B cell (primary cell): Measurements from ENCODE around the gene LSG1. TPM values are rescaled to one million over a fixed set of nuclear protein-coding genes. Genes with fewer than 3 reads are reported as not detected.

Experiments
- ATAC-seq: fragments of 200-7000 bp; cut with Tn5 transposase; one replicate; pipeline ENCODE4 v1.10.0; 2021; ENCODE audit warnings: low read depth, mild to moderate bottlenecking, moderate number of reproducible peaks, moderate library complexity
- CTCF ChIA-PET: fragments of 350-600 bp; sonication (Branson Sonifier 250); formaldehyde crosslinking; loops from one replicate; lab custom pipeline; 2021; ENCODE audit warnings: antibody characterized with exemption, inconsistent platforms; lab: Charles Lee
- POLR2A ChIA-PET: fragments of 350-600 bp; sonication (Branson Sonifier 250); formaldehyde crosslinking; loops from one replicate; lab custom pipeline; 2021; ENCODE audit warnings: antibody characterized with exemption; lab: Charles Lee
- DNase-seq: peaks from one replicate; pipeline ENCODE4 v3.0.0; 2013
- H2AFZ ChIP-seq: 2 replicates; pipeline ENCODE4 v1.6.1; 2012; ENCODE audit warnings: mild to moderate bottlenecking, low read depth, low read length; ENCODE audit not compliant: insufficient read depth, poor library complexity, severe bottlenecking
- H3K27ac ChIP-seq, 2 donors: 1 replicate in 1 of 2; 2 replicates in 1 of 2; pipeline ENCODE4 v1.5.1; 2012 to 2013; ENCODE audit warnings: low read length in 2 of 2, mild to moderate bottlenecking in 2 of 2, moderate library complexity in 1 of 2
- H3K27me3 ChIP-seq, 4 experiments: fragments of 200-600 bp in 1 of 4; sonication (generic) in 1 of 4; replicated peaks in 1 of 4; 1 replicate in 2 of 4; 2 replicates in 2 of 4; pipeline versions ENCODE4 v1.6.1 to v1.7.0; 2013 to 2016; ENCODE audit warnings: low read length in 3 of 4, mild to moderate bottlenecking in 2 of 4, mixed read lengths in 1 of 4, moderate library complexity in 1 of 4; ENCODE audit not compliant: insufficient read depth in 4 of 4, control insufficient read depth in 3 of 4; ENCODE audit errors: control extremely low read depth in 1 of 4
- H3K36me3 ChIP-seq, 2 experiments: replicated peaks in 1 of 2; 1 replicate in 1 of 2; 2 replicates in 1 of 2; pipeline versions ENCODE4 v1.6.1 to v1.7.1; 2013; ENCODE audit warnings: low read length in 1 of 2; ENCODE audit not compliant: insufficient read depth in 2 of 2, control insufficient read depth in 1 of 2; ENCODE audit errors: control extremely low read depth in 1 of 2, extremely low read depth in 1 of 2
- H3K4me1 ChIP-seq, 2 donors: fragments of 200-600 bp in 1 of 2; sonication (generic) in 1 of 2; 1 replicate in 1 of 2; 2 replicates in 1 of 2; pipeline versions ENCODE4 v1.5.1 to v1.6.1; 2013 to 2017; ENCODE audit warnings: low read length in 2 of 2; ENCODE audit not compliant: control insufficient read depth in 2 of 2, insufficient read depth in 2 of 2
- H3K4me2 ChIP-seq: replicated peaks from 2 replicates; pipeline ENCODE3; 2012; ENCODE audit warnings: mild to moderate bottlenecking, low read depth, low read length; ENCODE audit not compliant: poor library complexity, severe bottlenecking
- H3K4me3 ChIP-seq, 5 experiments: fragments of 200-600 bp in 1 of 5; sonication (generic) in 1 of 5; 1 replicate in 3 of 5; 2 replicates in 2 of 5; pipeline versions ENCODE4 v1.5.1 to v1.7.0; 2011 to 2016; ENCODE audit warnings: low read length in 4 of 5, mild to moderate bottlenecking in 4 of 5, low read depth in 2 of 5, control low read depth in 1 of 5, moderate library complexity in 1 of 5; ENCODE audit not compliant: insufficient read depth in 1 of 5; ENCODE audit errors: control extremely low read depth in 1 of 5, extremely low read depth in 1 of 5
- H3K79me2 ChIP-seq: fragments of 200-600 bp; sonication (generic); one replicate; pipeline ENCODE4 v1.6.0; 2016; ENCODE audit warnings: low read length; ENCODE audit not compliant: control insufficient read depth, insufficient read depth
- H3K9ac ChIP-seq: fragments of 200-600 bp; sonication (generic); 2 replicates; pipeline ENCODE4 v1.6.1; 2017; ENCODE audit warnings: mild to moderate bottlenecking, low read length, moderate library complexity
- H3K9me3 ChIP-seq, 3 donors: one replicate each; pipeline versions ENCODE4 v1.6.1 to v1.7.1; 2013; ENCODE audit warnings: low read length in 2 of 3; ENCODE audit not compliant: control insufficient read depth in 2 of 3, insufficient read depth in 1 of 3; ENCODE audit errors: control extremely low read depth in 1 of 3
- H4K20me1 ChIP-seq: 2 replicates; pipeline ENCODE4 v1.6.0; 2012; ENCODE audit warnings: mild to moderate bottlenecking, low read length; ENCODE audit not compliant: insufficient read depth, control insufficient read depth, poor library complexity, severe bottlenecking
- H3K27ac Mint-ChIP-seq: one replicate; pipeline ENCODE4 v1.8.0; 2021; ENCODE audit warnings: mixed read lengths
- H3K27me3 Mint-ChIP-seq: one replicate; pipeline ENCODE4 v1.8.0; 2021; ENCODE audit warnings: mixed read lengths
- H3K4me1 Mint-ChIP-seq: one replicate; pipeline ENCODE4 v1.8.0; 2021; ENCODE audit warnings: mixed read lengths
- H3K4me3 Mint-ChIP-seq: one replicate; pipeline ENCODE4 v1.8.0; 2021; ENCODE audit warnings: mixed read lengths
- H3K9me3 Mint-ChIP-seq: one replicate; pipeline ENCODE4 v1.8.0; 2022; ENCODE audit warnings: mixed read lengths; ENCODE audit not compliant: insufficient read depth
- CTCF ChIP-seq: fragments of 200-600 bp; IDR thresholded peaks from one replicate; pipeline ENCODE4 v1.8.0; 2022; ENCODE audit warnings: antibody characterized with exemption, mild to moderate bottlenecking
- EZH2 ChIP-seq: IDR thresholded peaks from 2 replicates; pipeline ENCODE4 v1.6.1; 2012; ENCODE audit warnings: borderline replicate concordance, low read depth, mild to moderate bottlenecking, moderate library complexity, low read length; ENCODE audit not compliant: insufficient read depth, poor library complexity, severe bottlenecking
- WGBS: methylation state at CpG from one replicate; pipeline ENCODE4 v1.1.5; 2013; ENCODE audit warnings: missing lambda C conversion rate; ENCODE audit not compliant: insufficient coverage; 5-methylcytosine and 5-hydroxymethylcytosine counted together
- intact Hi-C: fragments of 100-400 bp; cut with micrococcal nuclease; formaldehyde crosslinking; loops from one replicate; pipeline ENCODE4 v1.10.0; 2022
- polyA plus RNA-seq: library from polyadenylated mRNA; depleted of rRNA; stranded (reverse); fragments of >200 nt; gene quantifications from 2 replicates; pipeline ENCODE4 v1.2.3, GENCODE V29; 2012
- total RNA-seq, 2 donors: library from RNA; stranded (reverse); fragments of 120-200 nt in 1 of 2; gene quantifications; 1 replicate in 1 of 2; 2 replicates in 1 of 2; pipeline versions ENCODE4 v1.2.3 to v1.2.4, GENCODE V29; 2013 to 2022

The LSG1 gene
- total and polyA plus RNA-seq, 2 donors (not counting 1 experiment from before 2014, with no cell fraction given), result 29.4 to 54.6 TPM

DNA sequence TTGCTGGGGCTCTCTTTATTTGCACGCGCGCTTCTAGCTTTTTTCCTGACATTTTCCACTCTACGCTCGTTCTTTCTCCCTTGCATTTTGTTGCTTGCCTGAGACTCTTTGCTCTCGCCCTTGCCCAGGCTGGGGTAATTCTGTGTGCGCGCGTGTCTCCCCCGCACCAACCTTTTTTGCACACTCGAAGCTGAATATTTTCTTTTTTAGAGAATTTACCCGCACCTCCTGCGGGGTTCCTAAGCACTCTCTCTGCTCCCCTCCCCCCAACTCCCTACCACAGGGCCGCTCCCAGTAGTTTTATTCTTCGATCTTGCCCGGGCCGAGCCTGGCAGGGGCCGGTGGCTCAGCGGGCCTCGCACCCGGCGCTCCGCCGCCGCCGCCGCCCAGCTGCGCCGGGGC lies 14.4 kb upstream of the LSG1 start:
- Histone ChIP-seq H3K9me3 (peaks cover 0 to 5% (median 0%) of the 10 kb centered on the region in 3 donors), H4K20me1 (peaks cover 26% of the 10 kb centered on the region), H3K4me3 (peak overlapping the region; percentile 67 to 90 (median 82)), H3K36me3 (peaks cover 0 to 5% of the 10 kb centered on the region in 2 experiments), H2AFZ (peak overlapping the region; percentile 71), H3K4me2 (peak overlapping the region; percentile 96), H3K27ac (peak overlapping the region; percentile 59 to 79), H3K9ac (peak overlapping the region; percentile 81), H3K4me1 (peaks cover 45 to 62% of the 10 kb centered on the region in 2 donors), H3K79me2 (peaks cover 45% of the 10 kb centered on the region), H3K27me3 (no peaks in the 10 kb centered on the region)
- ATAC-seq, result no peak
- H3K27me3 Mint-ChIP-seq, result no peaks in the 10 kb centered on the region
- DNase-seq, result no peak
- ChIA-PET CTCF (interaction anchor here (0.8 to 13.4 kb wide), 18 partner anchors 10 to 585 kb away, joined by 3 to 231 read pairs (median 8); partner anchors contain the start of genes LSG1 and XXYLT1), POLR2A (interaction anchor here (0.5 to 4.7 kb wide), 20 partner anchors 14 to 584 kb away, joined by 3 to 51 read pairs (median 6); partner anchors contain the start of gene LSG1)
- peak overlapping the region; percentile 99 for H3K27ac Mint-ChIP-seq
- intact Hi-C loops, result loop anchor here (5.0 to 10.0 kb wide), 3 partner anchors 188 to 856 kb away; partner anchors contain the start of gene PPP1R2
- WGBS, result 1% methylated on average over 29 of the region's 29 CpGs
- TF ChIP-seq EZH2 (no peak), CTCF (no peak)
- peak overlapping the region; percentile 95 for H3K4me3 Mint-ChIP-seq
- H3K4me1 Mint-ChIP-seq, result peaks cover 69% of the 10 kb centered on the region
- no peaks in the 10 kb centered on the region for H3K9me3 Mint-ChIP-seq
